Effector memory CD8-positive, alpha-beta T cell (primary cell): ENCODE results near the gene LINGO3.

ENCODE experiments used
- ATAC-seq: fragments of 150-1000 bp; cut with Tn5 transposase; replicated peaks from 2 replicates; pipeline ENCODE4 v1.10.0; 2021; ENCODE audit warnings: mild to moderate bottlenecking, moderate library complexity
- DNase-seq, 3 experiments: peaks; one replicate each; pipeline ENCODE4 v3.0.0; 2021
- H3K27ac Mint-ChIP-seq, 2 donors: one replicate each; pipeline ENCODE4 v1.8.0; 2022; ENCODE audit warnings: mild to moderate bottlenecking in 2 of 2, mixed read lengths in 2 of 2, moderate library complexity in 2 of 2
- H3K27me3 Mint-ChIP-seq, 2 donors: one replicate each; pipeline ENCODE4 v1.8.0; 2022; ENCODE audit warnings: mixed read lengths in 2 of 2
- H3K36me3 Mint-ChIP-seq: one replicate; pipeline ENCODE4 v1.8.0; 2022; ENCODE audit warnings: mild to moderate bottlenecking, moderate library complexity, mixed read lengths; ENCODE audit not compliant: insufficient read depth
- H3K4me1 Mint-ChIP-seq, 2 donors: one replicate each; pipeline ENCODE4 v1.8.0; 2022; ENCODE audit warnings: low read depth in 2 of 2, mixed read lengths in 2 of 2
- H3K4me3 Mint-ChIP-seq, 2 donors: one replicate each; pipeline ENCODE4 v1.8.0; 2022; ENCODE audit warnings: mild to moderate bottlenecking in 2 of 2, mixed read lengths in 2 of 2, moderate library complexity in 2 of 2
- H3K9me3 Mint-ChIP-seq, 2 donors: one replicate each; pipeline ENCODE4 v1.8.0; 2022; ENCODE audit warnings: mixed read lengths in 2 of 2

The LINGO3 gene

GRCh38 chr19:2315818-2316353 is 7.9 kb upstream of the LINGO3 start:
- Mint-ChIP-seq H3K36me3 (peaks cover 5% of the 10 kb centered on the region), H3K27me3 (peaks cover 26 to 40% of the 10 kb centered on the region in 2 donors), H3K4me3 (no peak overlapping the region), H3K9me3 (peaks cover 0 to 3% of the 10 kb centered on the region in 2 donors), H3K4me1 (peaks cover 0 to 5% of the 10 kb centered on the region in 2 donors), H3K27ac (no peak overlapping the region)
- ATAC-seq (peak; percentile 58), DNase-seq (no peak)

- peaks cover 0 to 3% of the 10 kb centered on the region in 2 donors for H3K9me3 Mint-ChIP-seq
- no peak overlapping the region for H3K27ac Mint-ChIP-seq
- no peak for DNase-seq
- peaks cover 0 to 5% of the 10 kb centered on the region in 2 donors for H3K4me1 Mint-ChIP-seq
- peaks cover 5% of the 10 kb centered on the region for H3K36me3 Mint-ChIP-seq
- ATAC-seq = no peak
- H3K4me3 Mint-ChIP-seq = no peak overlapping the region
- H3K27me3 Mint-ChIP-seq = peaks cover 32 to 46% of the 10 kb centered on the region in 2 donors
Measured at GRCh38 chr19:2315121-2315817, 7.3 kb upstream of the LINGO3 start.

GRCh38 chr19:2312820-2313501 is 5.0 kb upstream of the LINGO3 start:
- no peak overlapping the region for H3K27ac Mint-ChIP-seq
- DNase-seq (no peak), ATAC-seq (no peak)
- H3K36me3 Mint-ChIP-seq = peaks cover 12% of the 10 kb centered on the region
- peaks cover 0 to 3% of the 10 kb centered on the region in 2 donors for H3K9me3 Mint-ChIP-seq
- H3K4me3 Mint-ChIP-seq = no peak overlapping the region
- peaks cover 5 to 8% of the 10 kb centered on the region in 2 donors for H3K4me1 Mint-ChIP-seq
- peaks cover 50 to 68% of the 10 kb centered on the region in 2 donors for H3K27me3 Mint-ChIP-seq

GRCh38 chr19:2311093-2311492 is 3.1 kb upstream of the LINGO3 start:
- peaks cover 5 to 8% of the 10 kb centered on the region in 2 donors for H3K4me1 Mint-ChIP-seq
- H3K4me3 Mint-ChIP-seq = no peak overlapping the region
- peaks cover 17% of the 10 kb centered on the region for H3K36me3 Mint-ChIP-seq
- H3K9me3 Mint-ChIP-seq = peaks cover 0 to 3% of the 10 kb centered on the region in 2 donors
- no peak for DNase-seq
- no peak for ATAC-seq
- H3K27me3 Mint-ChIP-seq = peaks cover 60 to 82% of the 10 kb centered on the region in 2 donors
- no peak overlapping the region for H3K27ac Mint-ChIP-seq

GRCh38 chr19:2309734-2310362 is 1.9 kb upstream of the LINGO3 start:
- Mint-ChIP-seq H3K36me3 (peaks cover 18% of the 10 kb centered on the region), H3K4me3 (no peak overlapping the region), H3K4me1 (peaks cover 4 to 5% of the 10 kb centered on the region in 2 donors), H3K27me3 (peaks cover 64 to 86% of the 10 kb centered on the region in 2 donors), H3K9me3 (peaks cover 0 to under 1% of the 10 kb centered on the region in 2 donors), H3K27ac (no peak overlapping the region)
- no peak for DNase-seq
- no peak for ATAC-seq

- Mint-ChIP-seq H3K9me3 (no peaks in the 10 kb centered on the region), H3K27me3 (peaks cover 61 to 86% of the 10 kb centered on the region in 2 donors), H3K36me3 (peaks cover 32% of the 10 kb centered on the region), H3K4me3 (no peak overlapping the region), H3K4me1 (peaks cover 9 to 10% of the 10 kb centered on the region in 2 donors), H3K27ac (no peak overlapping the region)
- DNase-seq (no peak), ATAC-seq (no peak)
Measured at GRCh38 chr19:2307518-2308012, 389 bp downstream of the LINGO3 start.

GRCh38 chr19:2306971-2307370 is 983 bp downstream of the LINGO3 start:
- no peak for DNase-seq
- H3K27me3 Mint-ChIP-seq = peaks cover 61 to 82% of the 10 kb centered on the region in 2 donors
- ATAC-seq = no peak
- peaks cover 34% of the 10 kb centered on the region for H3K36me3 Mint-ChIP-seq
- H3K9me3 Mint-ChIP-seq = no peaks in the 10 kb centered on the region
- H3K27ac Mint-ChIP-seq = no peak overlapping the region
- no peak overlapping the region for H3K4me3 Mint-ChIP-seq
- H3K4me1 Mint-ChIP-seq = peaks cover 9 to 10% of the 10 kb centered on the region in 2 donors

- Mint-ChIP-seq H3K27me3 (peaks cover 61 to 82% of the 10 kb centered on the region in 2 donors), H3K9me3 (no peaks in the 10 kb centered on the region), H3K36me3 (peaks cover 34% of the 10 kb centered on the region), H3K4me3 (no peak overlapping the region), H3K4me1 (peaks cover 9 to 10% of the 10 kb centered on the region in 2 donors), H3K27ac (no peak overlapping the region)
- ATAC-seq = no peak
- no peak for DNase-seq
Measured at GRCh38 chr19:2306281-2306806, 1.6 kb downstream of the LINGO3 start.

GRCh38 chr19:2305452-2306280 is 2.3 kb downstream of the LINGO3 start:
- H3K27me3 Mint-ChIP-seq = peaks cover 58 to 78% of the 10 kb centered on the region in 2 donors
- peaks cover 9 to 10% of the 10 kb centered on the region in 2 donors for H3K4me1 Mint-ChIP-seq

GRCh38 chr19:2303211-2303798 is 4.6 kb downstream of the LINGO3 start:
- H3K27me3 Mint-ChIP-seq = peaks cover 37 to 54% of the 10 kb centered on the region in 2 donors
- H3K9me3 Mint-ChIP-seq = no peaks in the 10 kb centered on the region
- ATAC-seq (no peak), DNase-seq (no peak)
- H3K36me3 Mint-ChIP-seq = peaks cover 33% of the 10 kb centered on the region
- H3K4me1 Mint-ChIP-seq = peaks cover 5 to 6% of the 10 kb centered on the region in 2 donors
- H3K27ac Mint-ChIP-seq = peak overlapping the region; percentile 28 to 69
- peak overlapping the region; percentile 48 to 58 for H3K4me3 Mint-ChIP-seq

More at GRCh38 chr19:2305452-2306280, 2.3 kb downstream of the LINGO3 start:
- Mint-ChIP-seq H3K4me3 (no peak overlapping the region), H3K27ac (no peak overlapping the region), H3K36me3 (peaks cover 39% of the 10 kb centered on the region), H3K9me3 (no peaks in the 10 kb centered on the region)
- no peak for DNase-seq
- no peak for ATAC-seq

- H3K27me3 Mint-ChIP-seq = peaks cover 36 to 52% of the 10 kb centered on the region in 2 donors
- DNase-seq = no peak
- peak overlapping the region; percentile 48 to 58 for H3K4me3 Mint-ChIP-seq
- H3K4me1 Mint-ChIP-seq = peaks cover 5 to 6% of the 10 kb centered on the region in 2 donors
- H3K9me3 Mint-ChIP-seq = no peaks in the 10 kb centered on the region
- ATAC-seq = peak; percentile 58
- peak overlapping the region; percentile 28 to 69 for H3K27ac Mint-ChIP-seq
- peaks cover 33% of the 10 kb centered on the region for H3K36me3 Mint-ChIP-seq
Measured at GRCh38 chr19:2302319-2303210, 5.4 kb downstream of the LINGO3 start.
